GM20000 (cell line): ENCODE results near the gene ERVW-1.
"Not testable (repeated sequence)": the region's sequence is repeated elsewhere in the genome, so short reads cannot be mapped to it uniquely, and the experiment has no call there.

Experiments
- DNase-seq: peaks from one replicate; pipeline ENCODE4 v3.0.0; 2012; ENCODE audit warnings: low spot score
- TF ChIP-seq, protein P1 (sequence below): IDR thresholded peaks from 2 replicates; pipeline ENCODE4 v1.5.1; 2012; ENCODE audit warnings: mild to moderate bottlenecking, control low read depth; ENCODE audit errors: extremely low read depth, missing control alignments

The ERVW-1 gene

DNA sequence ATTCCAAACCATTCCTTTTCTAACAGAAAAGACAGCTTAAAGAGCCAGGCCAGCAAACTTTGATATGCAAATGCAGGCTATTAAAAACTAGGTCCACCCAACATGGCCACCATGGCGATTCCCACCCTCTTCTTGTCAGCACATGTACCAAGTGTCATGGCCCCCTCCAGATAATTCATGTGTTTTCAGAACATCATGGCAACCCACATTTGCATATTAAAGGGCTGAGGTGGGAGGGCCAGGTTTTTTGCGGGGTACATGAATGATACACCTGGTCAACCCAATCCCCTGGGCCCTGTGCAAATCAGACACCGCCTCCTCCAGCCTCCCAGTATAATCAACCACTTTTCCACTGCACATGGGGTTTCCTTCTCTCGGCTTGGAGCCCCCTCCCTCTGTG, 965 bp upstream of the ERVW-1 start:
- DNase-seq, result no peak
- TF ChIP-seq, protein P1, sequence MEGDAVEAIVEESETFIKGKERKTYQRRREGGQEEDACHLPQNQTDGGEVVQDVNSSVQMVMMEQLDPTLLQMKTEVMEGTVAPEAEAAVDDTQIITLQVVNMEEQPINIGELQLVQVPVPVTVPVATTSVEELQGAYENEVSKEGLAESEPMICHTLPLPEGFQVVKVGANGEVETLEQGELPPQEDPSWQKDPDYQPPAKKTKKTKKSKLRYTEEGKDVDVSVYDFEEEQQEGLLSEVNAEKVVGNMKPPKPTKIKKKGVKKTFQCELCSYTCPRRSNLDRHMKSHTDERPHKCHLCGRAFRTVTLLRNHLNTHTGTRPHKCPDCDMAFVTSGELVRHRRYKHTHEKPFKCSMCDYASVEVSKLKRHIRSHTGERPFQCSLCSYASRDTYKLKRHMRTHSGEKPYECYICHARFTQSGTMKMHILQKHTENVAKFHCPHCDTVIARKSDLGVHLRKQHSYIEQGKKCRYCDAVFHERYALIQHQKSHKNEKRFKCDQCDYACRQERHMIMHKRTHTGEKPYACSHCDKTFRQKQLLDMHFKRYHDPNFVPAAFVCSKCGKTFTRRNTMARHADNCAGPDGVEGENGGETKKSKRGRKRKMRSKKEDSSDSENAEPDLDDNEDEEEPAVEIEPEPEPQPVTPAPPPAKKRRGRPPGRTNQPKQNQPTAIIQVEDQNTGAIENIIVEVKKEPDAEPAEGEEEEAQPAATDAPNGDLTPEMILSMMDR, result no peak

- TF ChIP-seq, protein P1, result no peak
- no peak for DNase-seq
Measured at GRCh38 chr7:92478095-92478494, 349 bp upstream of the ERVW-1 start.

DNA sequence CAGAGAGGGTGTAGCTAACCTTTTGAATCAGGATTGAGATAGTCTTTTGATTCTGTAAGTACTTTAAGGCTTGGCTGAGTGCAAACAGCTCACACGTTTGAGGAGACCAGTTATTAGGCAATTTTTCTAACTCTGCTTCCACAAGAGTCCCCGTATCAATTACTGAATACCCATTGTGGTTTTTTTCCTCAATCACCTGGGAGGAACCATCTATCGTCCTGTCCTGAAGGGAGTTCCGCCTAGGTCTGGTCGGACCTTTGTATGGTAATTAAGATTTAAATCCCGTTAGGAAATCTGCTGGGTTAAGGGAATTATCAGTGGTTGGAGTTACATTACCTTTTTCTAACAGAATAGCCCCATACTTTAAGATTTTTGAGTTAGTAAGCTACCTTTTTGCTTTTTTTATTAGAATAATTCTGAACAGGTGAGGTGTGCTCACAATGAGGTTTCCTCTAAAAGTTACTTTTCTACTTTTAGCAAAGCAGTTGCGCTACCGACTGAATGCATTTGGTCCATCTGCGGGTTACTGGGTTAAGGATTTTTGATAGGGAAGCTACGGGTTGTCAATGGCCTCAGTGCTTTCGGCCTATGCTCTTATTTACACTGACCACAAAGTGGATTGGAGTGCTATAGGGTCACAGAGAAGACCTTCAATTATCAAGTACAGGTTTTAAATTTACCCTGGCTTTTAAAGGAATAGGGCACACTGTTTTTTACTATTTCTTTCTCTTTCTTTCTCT, 1.7 kb downstream of the ERVW-1 start:
- DNase-seq, result not testable (repeated sequence)

DNA sequence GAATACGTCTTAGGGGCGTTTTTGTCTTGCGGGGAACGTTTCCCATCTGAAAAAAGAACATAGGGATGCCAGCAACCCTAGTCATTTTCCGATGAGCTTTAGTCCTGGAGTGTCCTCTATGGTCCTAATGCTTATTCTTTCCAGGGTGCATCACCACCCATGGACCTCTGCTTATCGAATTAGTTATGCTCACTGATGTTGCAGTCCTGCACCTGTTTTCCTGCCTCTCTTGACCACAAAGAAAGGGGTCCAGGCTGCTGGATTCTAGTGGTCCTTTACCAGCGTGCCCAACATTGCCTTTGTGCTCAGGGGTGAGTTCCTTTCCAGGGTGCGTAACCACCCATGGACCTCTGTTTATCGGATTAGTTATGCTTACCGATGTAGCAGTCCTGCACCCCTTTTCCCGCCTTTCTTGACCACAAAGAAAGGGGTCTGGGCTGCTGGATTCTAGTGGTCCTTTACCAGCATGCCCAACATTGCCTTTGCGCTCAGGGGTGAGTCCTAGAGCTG, 2.4 kb downstream of the ERVW-1 start:
- DNase-seq, result not testable (repeated sequence)

GRCh38 chr7:92473989-92474388, 3.8 kb downstream of the ERVW-1 start:
- not testable (repeated sequence) for DNase-seq

GRCh38 chr7:92468589-92468988, 9.2 kb downstream of the ERVW-1 start:
- DNase-seq, result not testable (repeated sequence)

GRCh38 chr7:92466682-92467081, 11.1 kb downstream of the ERVW-1 start:
- DNase-seq, result no peak
- TF ChIP-seq, protein P1, result no peak

DNA sequence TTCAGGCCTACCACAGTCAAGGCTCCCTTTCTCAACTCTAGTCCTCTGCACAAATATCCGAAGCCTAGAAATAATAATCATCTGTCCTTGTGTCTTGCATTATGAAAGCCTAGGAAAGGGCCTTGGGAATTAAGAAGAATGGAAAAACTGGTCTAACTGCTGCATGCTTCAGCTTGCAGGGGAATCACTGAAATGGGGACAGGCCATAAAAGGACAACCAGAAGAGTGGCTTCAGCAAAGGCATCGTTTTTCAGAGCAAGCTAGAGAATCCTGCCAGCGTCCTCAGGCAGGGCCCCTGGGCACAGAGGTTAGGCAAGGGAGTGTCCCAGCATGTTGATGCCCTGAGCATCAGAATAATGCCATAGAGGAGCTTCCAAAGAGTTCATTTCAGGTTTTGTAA, 13.2 kb downstream of the ERVW-1 start:
- no peak for DNase-seq
- TF ChIP-seq, protein P1, result no peak

- DNase-seq, result no peak
- TF ChIP-seq, protein P1, result no peak
Measured at GRCh38 chr7:92462560-92462959, 15.2 kb downstream of the ERVW-1 start.
